IMR-90 (cell line): ENCODE data around the gene GJC3. TPM values are rescaled to one million over a fixed set of nuclear protein-coding genes. Genes with fewer than 3 reads are reported as not detected.

Source experiments
- ATAC-seq: fragments of 200-7000 bp; cut with Tn5 transposase; 2 replicates; pipeline ENCODE4 v1.9.1; 2020; ENCODE audit warnings: low read depth, mild to moderate bottlenecking, moderate library complexity
- BruUV-seq: library from RNA; stranded (reverse); fragments of 400-500 nt; replicated peaks from 2 replicates; lab custom pipeline; 2021; lab: Mats Ljungman, UMichigan
- CTCF ChIA-PET: fragments of 300-600 bp; formaldehyde crosslinking; extraction: SDS; loops from one replicate; lab custom pipeline; 2021; ENCODE audit warnings: antibody characterized with exemption; lab: Yijun Ruan, JAX
- POLR2A ChIA-PET: fragments of 300-600 bp; sonication (Branson Sonifier 250); formaldehyde crosslinking; loops from one replicate; lab custom pipeline; 2022; ENCODE audit warnings: antibody characterized with exemption; ENCODE audit not compliant: unreplicated experiment; lab: Charles Lee
- DNase-seq: peaks from one replicate; pipeline ENCODE4 v3.0.0; 2013
- H2AFZ ChIP-seq: replicated peaks from 2 replicates; pipeline ENCODE3; 2013; ENCODE audit warnings: low read length, mild to moderate bottlenecking; ENCODE audit not compliant: poor library complexity
- H2AK5ac ChIP-seq: 2 replicates; pipeline ENCODE4 v1.6.1; 2013; ENCODE audit warnings: low read depth, low read length, inconsistent platforms
- H2AK9ac ChIP-seq: replicated peaks from 2 replicates; pipeline ENCODE3; 2013; ENCODE audit warnings: mild to moderate bottlenecking, low read depth, low read length, moderate library complexity; ENCODE audit not compliant: poor library complexity
- H2BK120ac ChIP-seq: 2 replicates; pipeline ENCODE4 v1.6.1; 2013; ENCODE audit warnings: low read depth, low read length, inconsistent platforms
- H2BK15ac ChIP-seq: 3 replicates; pipeline ENCODE4 v1.6.1; 2013; ENCODE audit warnings: low read depth, low read length, inconsistent platforms
- H2BK20ac ChIP-seq: 2 replicates; pipeline ENCODE4 v1.6.1; 2013; ENCODE audit warnings: low read depth, mild to moderate bottlenecking, inconsistent platforms, low read length, moderate library complexity
- H2BK5ac ChIP-seq: 2 replicates; pipeline ENCODE4 v1.6.1; 2013; ENCODE audit warnings: mild to moderate bottlenecking, low read depth, low read length, inconsistent platforms; ENCODE audit not compliant: poor library complexity, severe bottlenecking
- H3K14ac ChIP-seq: replicated peaks from 2 replicates; pipeline ENCODE4 v1.6.1; 2013; ENCODE audit warnings: low read depth, low read length, inconsistent platforms
- H3K18ac ChIP-seq: 2 replicates; pipeline ENCODE4 v1.6.1; 2013; ENCODE audit warnings: low read depth, low read length, control low read depth
- H3K23ac ChIP-seq: 2 replicates; pipeline ENCODE4 v1.6.1; 2013; ENCODE audit warnings: low read depth, low read length, inconsistent platforms
- H3K27ac ChIP-seq: 2 replicates; pipeline ENCODE4 v1.5.1; 2013; ENCODE audit warnings: mild to moderate bottlenecking, control low read depth, low read length; ENCODE audit not compliant: insufficient read depth
- H3K27me3 ChIP-seq: 2 replicates; pipeline ENCODE4 v1.6.1; 2013; ENCODE audit warnings: low read length; ENCODE audit not compliant: control insufficient read depth, insufficient read depth
- H3K36me3 ChIP-seq: 2 replicates; pipeline ENCODE4 v1.6.1; 2013; ENCODE audit warnings: low read length, mixed read lengths; ENCODE audit not compliant: control insufficient read depth, insufficient read depth
- H3K4ac ChIP-seq: 2 replicates; pipeline ENCODE4 v1.6.1; 2013; ENCODE audit warnings: low read depth, low read length, inconsistent platforms
- H3K4me1 ChIP-seq: 2 replicates; pipeline ENCODE4 v1.6.1; 2013; ENCODE audit warnings: low read length, mixed read lengths; ENCODE audit not compliant: control insufficient read depth, insufficient read depth
- H3K4me2 ChIP-seq: 2 replicates; pipeline ENCODE4 v1.6.1; 2013; ENCODE audit warnings: low read depth, mild to moderate bottlenecking, control low read depth, low read length, moderate library complexity
- H3K4me3 ChIP-seq: 2 replicates; pipeline ENCODE4 v1.5.1; 2013; ENCODE audit warnings: low read depth, mild to moderate bottlenecking, control low read depth, low read length, moderate library complexity; ENCODE audit not compliant: insufficient read depth
- H3K56ac ChIP-seq: 2 replicates; pipeline ENCODE4 v1.6.1; 2013; ENCODE audit warnings: low read length, inconsistent platforms; ENCODE audit not compliant: insufficient read depth; ENCODE audit errors: extremely low read depth
- H3K79me1 ChIP-seq, 2 experiments: 2 replicates each; pipeline ENCODE4 v1.6.1; 2013; ENCODE audit warnings: low read length in 2 of 2, inconsistent platforms in 1 of 2, low read depth in 1 of 2
- H3K9ac ChIP-seq: 2 replicates; pipeline ENCODE4 v1.6.1; 2013; ENCODE audit warnings: low read depth, low read length, control low read depth
- H3K9me1 ChIP-seq: 2 replicates; pipeline ENCODE4 v1.6.1; 2013; ENCODE audit warnings: low read length, inconsistent platforms; ENCODE audit not compliant: insufficient read depth
- H3K9me3 ChIP-seq: 2 replicates; pipeline ENCODE4 v1.6.1; 2013; ENCODE audit warnings: low read length; ENCODE audit not compliant: control insufficient read depth, insufficient read depth
- H4K20me1 ChIP-seq: 2 replicates; pipeline ENCODE4 v1.6.1; 2013; ENCODE audit warnings: low read length, inconsistent platforms; ENCODE audit not compliant: insufficient read depth
- H4K5ac ChIP-seq: 2 replicates; pipeline ENCODE4 v1.6.1; 2013; ENCODE audit warnings: mild to moderate bottlenecking, low read depth, low read length, control low read depth
- H4K8ac ChIP-seq, 2 experiments: 2 replicates each; pipeline ENCODE4 v1.6.1; 2013; ENCODE audit warnings: low read depth in 2 of 2, low read length in 2 of 2, control low read depth in 1 of 2, inconsistent platforms in 1 of 2
- H4K91ac ChIP-seq: 2 replicates; pipeline ENCODE4 v1.6.1; 2013; ENCODE audit warnings: low read depth, low read length, inconsistent platforms; ENCODE audit not compliant: insufficient read depth
- BHLHE40 ChIP-seq: fragments of 150-350 bp; IDR thresholded peaks from 2 replicates; pipeline ENCODE4 v1.6.1; 2016; ENCODE audit warnings: mild to moderate bottlenecking, low read depth, low read length
- CEBPB ChIP-seq: IDR thresholded peaks from 2 replicates; pipeline ENCODE4 v1.6.1; 2012; ENCODE audit warnings: low read depth, low read length, improper control_type of control experiment
- CHD1 ChIP-seq: IDR thresholded peaks from 2 replicates; pipeline ENCODE4 v1.6.1; 2012; ENCODE audit warnings: low read depth, low read length, improper control_type of control experiment
- POLR2A ChIP-seq: IDR thresholded peaks from 2 replicates; pipeline ENCODE4 v1.6.1; 2012; ENCODE audit warnings: mild to moderate bottlenecking, low read depth, low read length
- RCOR1 ChIP-seq: IDR thresholded peaks from 2 replicates; pipeline ENCODE4 v1.6.1; 2012; ENCODE audit warnings: mild to moderate bottlenecking, low read length, improper control_type of control experiment; ENCODE audit not compliant: insufficient replicate concordance
- USF2 ChIP-seq: fragments of 150-350 bp; IDR thresholded peaks from 2 replicates; pipeline ENCODE4 v1.6.1; 2017; ENCODE audit warnings: mild to moderate bottlenecking, antibody characterized with exemption, low read length, low read depth
- WGBS, 2 experiments: methylation state at CpG; one replicate each; pipeline versions ENCODE4 v1.1.5 to v1.1.7; 2013; ENCODE audit warnings: missing lambda C conversion rate in 2 of 2; ENCODE audit not compliant: insufficient read length in 1 of 2; ENCODE audit errors: extremely low coverage in 2 of 2; 5-methylcytosine and 5-hydroxymethylcytosine counted together
- dilution Hi-C: fragments of 300-500 bp; cut with HindIII; formaldehyde crosslinking; loops from one replicate; pipeline ENCODE4 v1.14.3; 2018; ENCODE audit warnings: low sequenced_read_pairs; ENCODE audit not compliant: unreplicated experiment
- in situ Hi-C: fragments of 300-500 bp; cut with MboI; formaldehyde crosslinking; loops from 3 replicates; pipeline ENCODE4 v1.14.3; 2019; ENCODE audit warnings: low sequenced_read_pairs, inconsistent platforms, mixed read lengths
- intact Hi-C: fragments of 100-400 bp; cut with micrococcal nuclease; formaldehyde crosslinking; loops from 2 replicates; pipeline ENCODE4 v1.10.0; 2022
- polyA plus RNA-seq, 3 experiments: library from polyadenylated mRNA; depleted of rRNA; stranded (reverse); fragments of >200 nt; gene quantifications; 2 replicates each; pipeline ENCODE4 v1.2.3, GENCODE V29; 2012; ENCODE audit warnings: low replicate concordance in 1 of 3
- total RNA-seq: library from RNA; depleted of rRNA; stranded (reverse); fragments of >200 nt; gene quantifications from 2 replicates; pipeline ENCODE4 v1.2.3, GENCODE V29; 2012

The GJC3 gene
- total and polyA plus RNA-seq, 2 of the 4 experiments (the other 2 are of a cell fraction): not detected

DNA sequence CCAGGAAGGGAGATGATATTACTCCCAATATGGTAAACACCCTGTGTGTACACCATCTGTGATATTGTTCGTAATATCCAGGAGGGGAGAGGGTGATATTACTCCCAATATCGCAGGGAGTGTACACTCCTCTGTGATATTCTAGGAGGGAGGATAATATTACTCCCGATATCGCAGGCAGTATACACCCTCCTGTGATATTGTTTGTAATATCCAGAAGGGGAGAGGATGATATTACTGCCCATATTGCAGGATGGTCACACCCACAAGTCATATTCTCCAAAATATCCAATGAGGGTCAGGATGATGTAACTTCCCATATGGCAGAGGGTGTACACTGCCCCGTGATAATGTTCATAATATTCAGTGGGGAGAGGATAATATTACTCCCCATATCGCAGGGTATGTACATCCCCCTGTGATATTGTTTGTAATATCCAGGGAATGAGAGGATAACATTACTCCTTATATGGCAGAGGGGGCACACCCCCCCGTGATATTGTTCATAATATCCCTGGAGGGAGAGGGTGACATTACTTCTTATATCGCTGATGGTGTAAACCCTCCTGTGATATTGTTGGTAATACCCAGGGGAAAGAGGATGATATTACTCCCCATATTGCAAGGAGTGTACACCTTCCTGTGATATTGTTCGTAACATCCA, 29.3 kb upstream of the GJC3 start:
- Histone ChIP-seq H3K9me1 (no peaks in the 10 kb centered on the region), H2BK5ac (no peak overlapping the region), H2AK5ac (no peak overlapping the region), H3K36me3 (no peaks in the 10 kb centered on the region), H3K18ac (no peak overlapping the region), H3K4me3 (no peak overlapping the region), H3K23ac (no peak overlapping the region), H2AK9ac (no peak overlapping the region), H3K4me1 (peaks cover under 1% of the 10 kb centered on the region; the same call in 1 of the 2 replicates), H2BK120ac (no peak overlapping the region), H3K9ac (no peak overlapping the region), H3K27me3 (peaks cover 9% of the 10 kb centered on the region), H4K20me1 (no peaks in the 10 kb centered on the region), H3K56ac (no peak overlapping the region), H4K5ac (no peak overlapping the region), H3K9me3 (no peaks in the 10 kb centered on the region), H3K4ac (no peak overlapping the region), H2BK20ac (no peak overlapping the region), H4K91ac (no peak overlapping the region), H3K79me1 (no peaks in the 10 kb centered on the region), H2BK15ac (no peak overlapping the region), H3K27ac (no peak overlapping the region), H3K14ac (no peak overlapping the region), H2AFZ (no peak overlapping the region), H3K4me2 (no peak overlapping the region), H4K8ac (no peak overlapping the region)
- no peak for ATAC-seq
- dilution Hi-C loops (no loop called here), in situ Hi-C loops (no loop called here), intact Hi-C loops (no loop called here)
- CTCF ChIA-PET: no interaction called here
- no peak for TF ChIP-seq BHLHE40
- TF ChIP-seq CEBPB: no peak
- no peak for TF ChIP-seq CHD1
- TF ChIP-seq POLR2A: no peak
- no peak for TF ChIP-seq RCOR1
- no peak for TF ChIP-seq USF2
- POLR2A ChIA-PET: no interaction called here
- DNase-seq: no peak
- BruUV-seq: no TSS peak
- WGBS, 2 experiments: no CpG with 5 or more reads among the region's 9 CpGs
